CD14-positive monocyte (primary cell): ENCODE results near the gene SLC25A1. TPM values are rescaled to one million over a fixed set of nuclear protein-coding genes. Genes with fewer than 3 reads are reported as not detected.
A peak's percentile ranks its signal among the peaks of the same experiment; 100 is the strongest.

ENCODE experiments used
- DNase-seq, 3 donors: peaks; one replicate each; pipeline ENCODE4 v3.0.0-alpha.2; 2011 to 2022
- H2AFZ ChIP-seq: 2 replicates; pipeline ENCODE4 v1.6.0; 2012; ENCODE audit warnings: mild to moderate bottlenecking, low read depth, low read length, inconsistent platforms; ENCODE audit not compliant: insufficient read depth, poor library complexity, severe bottlenecking
- H3K27ac ChIP-seq, 2 donors: 1 replicate in 1 of 2; 2 replicates in 1 of 2; pipeline ENCODE4 v1.5.1; 2012 to 2013; ENCODE audit warnings: low read length in 2 of 2, control low read depth in 1 of 2, inconsistent platforms in 1 of 2, low read depth in 1 of 2, mild to moderate bottlenecking in 1 of 2
- H3K27me3 ChIP-seq, 2 donors: one replicate each; pipeline versions ENCODE4 v1.6.0 to v1.6.1; 2011 to 2013; ENCODE audit warnings: low read length in 2 of 2; ENCODE audit not compliant: control insufficient read depth in 2 of 2, insufficient read depth in 2 of 2
- H3K36me3 ChIP-seq, 2 donors: replicated peaks in 1 of 2; 1 replicate in 1 of 2; 2 replicates in 1 of 2; pipeline versions ENCODE4 v1.5.1 to v1.6.1; 2012 to 2013; ENCODE audit warnings: low read length in 2 of 2, control low read depth in 1 of 2, inconsistent platforms in 1 of 2, mild to moderate bottlenecking in 1 of 2; ENCODE audit not compliant: insufficient read depth in 2 of 2, control insufficient read depth in 1 of 2
- H3K4me1 ChIP-seq, 2 donors: 1 replicate in 1 of 2; 2 replicates in 1 of 2; pipeline versions ENCODE4 v1.5.1 to v1.6.1; 2012 to 2013; ENCODE audit warnings: low read length in 2 of 2, control low read depth in 1 of 2, inconsistent platforms in 1 of 2, mild to moderate bottlenecking in 1 of 2, moderate library complexity in 1 of 2; ENCODE audit not compliant: insufficient read depth in 2 of 2, control insufficient read depth in 1 of 2
- H3K4me2 ChIP-seq: replicated peaks from 2 replicates; pipeline ENCODE3; 2012; ENCODE audit warnings: low read length, moderate library complexity, mild to moderate bottlenecking; ENCODE audit not compliant: poor library complexity, severe bottlenecking; ENCODE audit errors: extremely low read depth
- H3K4me3 ChIP-seq, 3 experiments: fragments of 200-600 bp in 1 of 3; sonication (generic) in 1 of 3; replicated peaks in 1 of 3; 1 replicate in 2 of 3; 2 replicates in 1 of 3; pipeline ENCODE4 v1.5.1; 2011 to 2013; ENCODE audit warnings: low read length in 3 of 3, mild to moderate bottlenecking in 3 of 3, control low read depth in 2 of 3, low read depth in 2 of 3, inconsistent platforms in 1 of 3, moderate library complexity in 1 of 3
- H3K79me2 ChIP-seq: 2 replicates; pipeline ENCODE4 v1.6.0; 2012; ENCODE audit warnings: mild to moderate bottlenecking, control low read depth, inconsistent platforms, low read length, moderate library complexity; ENCODE audit not compliant: insufficient read depth
- H3K9ac ChIP-seq: 2 replicates; pipeline ENCODE4 v1.6.0; 2017; ENCODE audit warnings: low read length, mild to moderate bottlenecking; ENCODE audit not compliant: insufficient read depth, poor library complexity, severe bottlenecking
- H3K9me3 ChIP-seq, 2 donors: replicated peaks in 1 of 2; 1 replicate in 1 of 2; 2 replicates in 1 of 2; pipeline versions ENCODE4 v1.5.1 to v1.6.1; 2012 to 2013; ENCODE audit warnings: low read length in 2 of 2, control low read depth in 1 of 2; ENCODE audit not compliant: control insufficient read depth in 1 of 2, insufficient read depth in 1 of 2
- H4K20me1 ChIP-seq: 2 replicates; pipeline ENCODE4 v1.6.0; 2012; ENCODE audit warnings: mild to moderate bottlenecking, low read length, control low read depth, moderate library complexity; ENCODE audit not compliant: insufficient read depth
- H3K27ac Mint-ChIP-seq, 7 donors: one replicate each; pipeline ENCODE4 v1.8.0; 2020; ENCODE audit warnings: mild to moderate bottlenecking in 7 of 7, mixed read lengths in 7 of 7, moderate library complexity in 6 of 7, inconsistent platforms in 2 of 7
- H3K27me3 Mint-ChIP-seq, 3 donors: one replicate each; pipeline ENCODE4 v1.8.0; 2021 to 2022; ENCODE audit warnings: low read depth in 3 of 3, mild to moderate bottlenecking in 3 of 3, mixed read lengths in 3 of 3, moderate library complexity in 3 of 3, inconsistent platforms in 1 of 3
- H3K36me3 Mint-ChIP-seq, 2 donors: one replicate each; pipeline ENCODE4 v1.8.0; 2020; ENCODE audit warnings: mixed read lengths in 2 of 2, inconsistent platforms in 1 of 2, mild to moderate bottlenecking in 1 of 2
- H3K4me1 Mint-ChIP-seq: one replicate; pipeline ENCODE4 v1.8.0; 2020; ENCODE audit warnings: mild to moderate bottlenecking, mixed read lengths
- H3K4me3 Mint-ChIP-seq, 2 donors: one replicate each; pipeline ENCODE4 v1.8.0; 2020; ENCODE audit warnings: mild to moderate bottlenecking in 2 of 2, mixed read lengths in 2 of 2, moderate library complexity in 1 of 2
- H3K9me3 Mint-ChIP-seq, 7 donors: one replicate each; pipeline ENCODE4 v1.8.0; 2020 to 2022; ENCODE audit warnings: mixed read lengths in 7 of 7, mild to moderate bottlenecking in 6 of 7, moderate library complexity in 6 of 7, inconsistent platforms in 2 of 7
- WGBS: methylation state at CpG from one replicate; pipeline ENCODE4 v1.1.5; 2013; ENCODE audit warnings: missing lambda C conversion rate; ENCODE audit not compliant: insufficient coverage; 5-methylcytosine and 5-hydroxymethylcytosine counted together
- intact Hi-C, 2 donors: fragments of 100-400 bp; cut with micrococcal nuclease; formaldehyde crosslinking; loops; one replicate each; pipeline versions ENCODE4 v1.15.0 to v1.15.1; 2023
- polyA plus RNA-seq, 3 donors: library from polyadenylated mRNA; depleted of rRNA in 1 of 3; unstranded in 2 of 3; stranded (reverse) in 1 of 3; fragments of 300-500 nt in 2 of 3; fragments of >200 nt in 1 of 3; fragmentation: Illumina TruSeq in 2 of 3; gene quantifications; 1 replicate in 2 of 3; 2 replicates in 1 of 3; pipeline ENCODE4 v1.2.3, GENCODE V29; 2012 to 2021
- TF ChIP-seq, protein P1 (sequence below): fragments of 200-600 bp; IDR thresholded peaks from one replicate; pipeline ENCODE4 v1.8.0; 2022; ENCODE audit warnings: antibody characterized with exemption, mild to moderate bottlenecking

Gene SLC25A1
- polyA plus RNA-seq, 3 donors, result 15.2 to 37.4 (median 35.1) TPM

DNA sequence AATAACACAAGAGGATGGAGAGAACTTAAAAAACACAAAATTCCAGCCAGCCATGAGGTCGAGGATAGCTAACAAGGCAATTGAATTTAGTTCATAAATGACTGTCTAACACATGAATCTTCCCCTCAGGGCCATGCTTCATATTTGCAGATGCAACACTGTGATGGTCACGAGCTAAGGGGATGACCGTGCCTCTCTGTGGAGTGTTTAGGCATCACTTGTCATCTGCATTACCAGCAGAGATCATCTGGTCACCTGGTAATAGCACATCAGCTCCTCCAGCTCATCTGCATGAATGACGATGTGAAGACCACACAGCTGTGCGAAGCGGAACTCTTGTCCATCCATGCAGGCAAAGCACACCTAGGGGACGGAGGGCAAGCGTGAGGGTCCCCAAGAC is 20.9 kb upstream of the SLC25A1 start:
- H3K27ac Mint-ChIP-seq, result peak overlapping the region in 1 of 7 donors; percentile 26

DNA sequence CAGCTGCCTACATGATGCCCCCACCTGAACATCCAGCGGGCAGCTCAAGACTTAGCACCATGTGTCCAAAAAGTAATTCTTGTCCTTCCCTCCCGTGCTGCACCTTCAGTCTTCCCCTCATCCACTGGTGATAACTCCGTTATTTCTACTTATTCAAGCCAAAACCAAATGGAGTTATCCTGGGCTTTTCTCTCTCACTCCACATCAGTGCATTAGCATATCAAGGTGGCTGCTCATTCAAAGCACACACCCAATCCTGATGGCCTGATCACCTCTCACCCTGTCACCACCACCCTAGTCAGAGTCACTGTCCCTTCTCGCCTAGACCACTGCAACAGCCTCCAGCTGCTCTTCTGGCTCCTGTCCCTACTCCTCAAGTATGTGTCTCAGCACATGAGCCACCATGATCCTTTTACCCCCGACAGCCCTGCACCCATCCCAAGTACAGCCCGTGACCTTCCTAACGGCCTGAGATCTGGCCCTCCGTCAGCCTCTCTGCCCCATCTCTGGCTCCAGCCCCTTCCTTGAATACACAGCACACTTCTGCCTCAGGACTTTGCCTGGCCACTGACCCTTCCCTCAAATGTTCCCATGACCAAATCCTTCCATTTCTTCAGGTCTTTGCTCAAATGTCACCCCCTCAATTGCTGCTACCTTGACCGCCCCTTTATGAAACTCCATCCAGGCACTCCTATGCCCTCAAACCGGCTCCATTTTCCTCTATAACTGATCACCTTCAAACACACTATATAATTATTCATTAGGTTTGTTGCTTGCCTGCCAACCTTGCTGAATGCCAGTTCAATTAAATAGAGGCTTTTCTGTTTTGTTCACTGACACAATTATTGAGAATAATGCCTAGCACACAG is 19.7 kb upstream of the SLC25A1 start:
- peaks cover 0 to 1% (median 0%) of the 10 kb centered on the region in 3 donors for H3K27me3 Mint-ChIP-seq
- no peak overlapping the region for H3K4me3 Mint-ChIP-seq
- peak overlapping the region in 2 of 7 donors; percentile 12 to 43 for H3K27ac Mint-ChIP-seq
- Histone ChIP-seq H3K27me3 (no peaks in the 10 kb centered on the region), H3K27ac (no peak overlapping the region), H3K9ac (no peak overlapping the region), H3K9me3 (peaks cover 0 to 3% of the 10 kb centered on the region in 2 donors), H3K4me3 (no peak overlapping the region), H3K79me2 (no peaks in the 10 kb centered on the region), H3K4me1 (no peaks in the 10 kb centered on the region), H4K20me1 (no peaks in the 10 kb centered on the region), H3K4me2 (no peak overlapping the region), H3K36me3 (peaks cover 76 to 95% of the 10 kb centered on the region in 2 donors), H2AFZ (no peak overlapping the region)
- intact Hi-C loops, result no loop called here
- peaks cover 9% of the 10 kb centered on the region for H3K4me1 Mint-ChIP-seq
- DNase-seq, result no peak
- H3K9me3 Mint-ChIP-seq, result peaks cover 0 to 13% (median 5%) of the 10 kb centered on the region in 7 donors
- 98% methylated on average over 9 of the region's 10 CpGs for WGBS
- TF ChIP-seq, protein P1, sequence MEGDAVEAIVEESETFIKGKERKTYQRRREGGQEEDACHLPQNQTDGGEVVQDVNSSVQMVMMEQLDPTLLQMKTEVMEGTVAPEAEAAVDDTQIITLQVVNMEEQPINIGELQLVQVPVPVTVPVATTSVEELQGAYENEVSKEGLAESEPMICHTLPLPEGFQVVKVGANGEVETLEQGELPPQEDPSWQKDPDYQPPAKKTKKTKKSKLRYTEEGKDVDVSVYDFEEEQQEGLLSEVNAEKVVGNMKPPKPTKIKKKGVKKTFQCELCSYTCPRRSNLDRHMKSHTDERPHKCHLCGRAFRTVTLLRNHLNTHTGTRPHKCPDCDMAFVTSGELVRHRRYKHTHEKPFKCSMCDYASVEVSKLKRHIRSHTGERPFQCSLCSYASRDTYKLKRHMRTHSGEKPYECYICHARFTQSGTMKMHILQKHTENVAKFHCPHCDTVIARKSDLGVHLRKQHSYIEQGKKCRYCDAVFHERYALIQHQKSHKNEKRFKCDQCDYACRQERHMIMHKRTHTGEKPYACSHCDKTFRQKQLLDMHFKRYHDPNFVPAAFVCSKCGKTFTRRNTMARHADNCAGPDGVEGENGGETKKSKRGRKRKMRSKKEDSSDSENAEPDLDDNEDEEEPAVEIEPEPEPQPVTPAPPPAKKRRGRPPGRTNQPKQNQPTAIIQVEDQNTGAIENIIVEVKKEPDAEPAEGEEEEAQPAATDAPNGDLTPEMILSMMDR, result no peak
- H3K36me3 Mint-ChIP-seq, result peaks cover 84 to 92% of the 10 kb centered on the region in 2 donors

More for the DNA sequence above, 20.9 kb upstream of the SLC25A1 start:
- 95% methylated on average over 7 of the region's 8 CpGs for WGBS
- H3K79me2 ChIP-seq, result no peaks in the 10 kb centered on the region
- H3K27me3 Mint-ChIP-seq, result peaks cover 0 to 1% (median 1%) of the 10 kb centered on the region in 3 donors
- H3K27me3 ChIP-seq, result no peaks in the 10 kb centered on the region
- peaks cover 0 to 14% (median 4%) of the 10 kb centered on the region in 7 donors for H3K9me3 Mint-ChIP-seq
- H3K9me3 ChIP-seq, result peaks cover 0 to 3% of the 10 kb centered on the region in 2 donors
- no peak overlapping the region for H2AFZ ChIP-seq
- DNase-seq, result no peak
- no peak overlapping the region for H3K4me3 Mint-ChIP-seq
- H3K4me2 ChIP-seq, result no peak overlapping the region
- TF ChIP-seq, protein P1, result no peak
- H3K9ac ChIP-seq, result no peak overlapping the region
- H3K27ac ChIP-seq, result no peak overlapping the region
- no peak overlapping the region for H3K4me3 ChIP-seq
- intact Hi-C loops, result no loop called here
- H3K4me1 ChIP-seq, result no peaks in the 10 kb centered on the region
- H4K20me1 ChIP-seq, result no peaks in the 10 kb centered on the region
- peaks cover 81 to 92% of the 10 kb centered on the region in 2 donors for H3K36me3 Mint-ChIP-seq
- peaks cover 9% of the 10 kb centered on the region for H3K4me1 Mint-ChIP-seq
- peaks cover 80 to 95% of the 10 kb centered on the region in 2 donors for H3K36me3 ChIP-seq
